Stimulated activated CD4-positive, alpha-beta T cell treated with anti-CD3 and anti-CD28 coated beads, Interleukin-15, amount 100 ng/mL, for 24 hours (primary cell): ENCODE data around the gene ACTL8.
A peak's percentile ranks its signal among the peaks of the same experiment; 100 is the strongest.

ENCODE experiments used
- DNase-seq: peaks from one replicate; pipeline ENCODE4 v3.0.0-alpha.2; 2020

The ACTL8 gene, protein sequence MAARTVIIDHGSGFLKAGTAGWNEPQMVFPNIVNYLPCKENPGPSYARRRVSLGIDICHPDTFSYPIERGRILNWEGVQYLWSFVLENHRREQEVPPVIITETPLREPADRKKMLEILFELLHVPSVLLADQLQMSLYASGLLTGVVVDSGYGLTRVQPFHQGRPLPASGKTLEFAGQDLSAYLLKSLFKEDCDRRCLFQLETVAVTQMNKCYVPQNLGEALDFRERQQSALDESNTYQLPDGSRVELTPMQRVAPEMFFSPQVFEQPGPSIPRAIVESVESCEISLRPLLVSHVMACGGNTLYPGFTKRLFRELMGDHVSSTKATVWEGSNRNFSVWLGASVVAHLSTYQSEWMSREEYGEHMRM

GRCh38 chr1:17755120-17755519 lies at the start of gene ACTL8:
ACTL8 (plus strand) TSS chr1:17755333; CDS start chr1:17823009, 67,676 bp downstream.
- peak; percentile 30 for DNase-seq

DNA sequence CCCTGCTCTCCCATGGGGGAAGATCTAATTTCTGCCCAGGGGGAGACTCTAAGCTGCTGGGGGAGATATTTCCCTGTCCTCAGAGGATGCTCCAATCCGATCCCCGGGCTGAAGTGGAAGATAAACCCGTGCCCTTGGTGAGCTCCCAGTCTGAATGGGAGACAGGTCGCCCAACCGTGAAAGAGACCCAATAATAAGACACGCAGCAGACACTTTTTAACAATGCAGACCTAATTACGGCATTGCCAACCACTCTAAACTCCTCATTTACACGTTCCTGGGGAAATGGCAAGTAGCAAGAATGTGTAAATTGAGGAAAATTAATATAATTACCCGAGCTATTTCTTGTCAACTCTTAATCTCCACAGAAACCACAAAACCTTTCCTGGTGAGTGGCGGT lies 48.7 kb upstream of the ACTL8 start:
- no peak for DNase-seq

GRCh38 chr1:17709981-17710380 lies 45.2 kb upstream of the ACTL8 start:
- DNase-seq: no peak

- no peak for DNase-seq
These were observed 44.1 kb upstream of the ACTL8 start for GRCh38 chr1:17710889-17711576.

DNA sequence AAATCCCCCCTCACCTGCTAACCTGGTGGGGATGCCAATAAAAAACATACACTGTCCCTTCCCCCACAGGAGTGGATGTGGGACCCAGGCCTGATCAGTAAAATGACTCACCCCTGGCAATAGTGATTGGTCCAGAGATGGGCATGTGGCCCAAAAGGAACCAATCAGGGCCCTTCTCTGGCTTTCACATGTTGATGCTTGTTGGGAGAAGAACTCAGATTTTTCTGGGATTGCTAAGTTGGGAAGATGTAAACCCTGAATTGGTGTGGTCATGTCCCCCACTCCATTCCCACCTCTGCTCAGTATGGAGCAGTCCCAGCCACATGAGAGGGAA lies 43.6 kb upstream of the ACTL8 start:
- no peak for DNase-seq

- DNase-seq: no peak
These were observed 43.2 kb upstream of the ACTL8 start for GRCh38 chr1:17711941-17712340.

- DNase-seq: no peak
These were observed 41.1 kb upstream of the ACTL8 start for GRCh38 chr1:17713993-17714392.

GRCh38 chr1:17717594-17718535 lies 37.3 kb upstream of the ACTL8 start:
- no peak for DNase-seq

DNA sequence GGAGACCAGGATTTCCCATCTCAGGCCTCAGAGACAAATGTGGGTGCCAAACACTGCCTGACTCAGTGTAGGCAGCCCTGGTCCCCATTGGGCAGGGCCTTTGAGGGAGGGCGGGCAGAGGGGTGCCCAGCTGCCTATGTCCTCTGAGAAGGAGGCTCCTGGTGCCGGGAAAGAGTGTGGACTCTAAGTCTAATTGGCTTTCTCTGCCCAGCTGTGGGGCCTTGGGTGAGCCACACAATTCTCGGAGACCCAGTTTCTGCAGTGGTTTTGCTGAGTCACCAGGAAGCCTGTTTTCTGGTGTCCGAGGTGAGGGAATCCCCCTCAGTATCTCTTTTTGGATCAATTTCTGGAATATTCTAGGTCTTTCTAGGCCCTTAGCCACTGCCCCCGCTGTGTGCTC lies 35.3 kb upstream of the ACTL8 start:
- no peak for DNase-seq

GRCh38 chr1:17721444-17721843 lies 33.7 kb upstream of the ACTL8 start:
- no peak for DNase-seq

DNA sequence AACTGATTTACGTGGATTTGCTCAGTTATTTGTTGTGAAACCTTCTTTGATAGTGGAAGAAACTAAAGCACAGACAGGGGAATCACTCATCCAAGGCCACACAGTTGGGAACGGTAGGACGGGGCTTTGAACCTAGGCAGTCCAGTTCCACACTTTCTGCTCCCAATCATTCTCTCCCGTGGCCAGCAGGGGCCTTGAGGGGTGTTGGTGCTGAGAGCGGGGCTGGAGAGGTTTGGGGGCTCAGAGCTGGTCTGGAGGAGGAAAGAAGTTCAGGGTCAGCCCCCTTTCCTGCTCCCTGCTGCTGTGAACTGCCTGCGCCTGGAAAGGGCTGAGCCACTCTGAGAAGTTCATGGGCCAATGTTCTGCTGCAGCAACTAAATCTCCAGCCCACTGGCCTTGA lies 31.4 kb upstream of the ACTL8 start:
- no peak for DNase-seq

- DNase-seq: no peak
These were observed 31.0 kb upstream of the ACTL8 start for GRCh38 chr1:17724150-17724549.

DNA sequence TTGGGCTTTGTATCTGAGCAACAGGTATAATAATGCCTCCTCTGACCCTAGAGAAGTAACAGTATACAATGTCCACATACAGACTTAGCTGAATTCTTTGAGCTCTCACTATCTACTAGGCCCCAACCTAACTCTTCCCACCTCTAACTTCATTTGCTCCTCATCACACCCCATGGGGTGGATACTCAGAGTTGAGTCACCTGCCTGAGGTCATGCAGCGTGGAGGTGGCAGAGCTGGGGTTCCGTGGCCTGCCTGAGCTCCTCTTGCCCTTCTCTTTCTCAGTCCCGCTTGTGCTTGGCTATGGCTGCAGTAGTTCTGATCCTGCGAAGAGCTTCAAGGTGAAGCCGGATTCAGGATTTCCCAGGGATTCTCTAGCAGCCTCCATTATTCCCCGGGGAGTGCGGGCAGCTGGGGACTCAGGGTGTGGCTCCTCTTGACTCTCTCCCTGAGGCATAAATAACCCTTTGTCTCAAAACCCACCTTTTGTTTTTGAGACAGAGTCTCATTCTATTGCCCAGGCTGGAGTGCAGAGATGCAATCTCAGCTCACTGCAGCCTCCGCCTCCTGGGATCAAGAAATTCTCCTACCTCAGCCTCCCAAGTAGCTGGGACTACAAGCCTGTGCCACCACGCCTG lies 29.9 kb upstream of the ACTL8 start:
- no peak for DNase-seq

- DNase-seq: no peak
These were observed 29.1 kb upstream of the ACTL8 start for GRCh38 chr1:17725811-17726582.

GRCh38 chr1:17728123-17728712 lies 26.9 kb upstream of the ACTL8 start:
- no peak for DNase-seq

GRCh38 chr1:17729248-17729647 lies 25.9 kb upstream of the ACTL8 start:
- DNase-seq: no peak

DNA sequence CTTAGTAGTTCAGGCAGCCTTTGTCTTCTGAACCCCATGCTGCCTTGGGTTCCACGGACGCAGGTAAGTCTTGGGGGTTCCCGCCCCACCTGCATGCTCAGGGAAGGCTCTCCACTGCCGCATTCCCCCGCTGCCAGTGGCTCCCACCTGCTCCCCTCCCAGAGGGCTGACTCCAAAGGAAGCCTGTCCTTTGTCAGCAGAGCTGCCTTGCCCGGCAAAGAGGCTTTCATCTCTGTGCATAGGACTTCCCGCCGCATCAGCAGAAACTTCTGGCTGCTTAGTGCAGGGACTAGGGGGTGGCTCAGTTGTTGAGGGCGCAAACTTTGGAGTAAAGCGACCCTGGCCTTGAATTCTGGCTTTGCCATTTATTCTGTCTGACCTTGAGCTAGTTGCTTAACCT lies 25.2 kb upstream of the ACTL8 start:
- DNase-seq: no peak

- no peak for DNase-seq
These were observed 23.7 kb upstream of the ACTL8 start for GRCh38 chr1:17731460-17731859.

GRCh38 chr1:17732475-17732874 lies 22.7 kb upstream of the ACTL8 start:
- DNase-seq: no peak

- no peak for DNase-seq
These were observed 21.5 kb upstream of the ACTL8 start for GRCh38 chr1:17733661-17734060.

DNA sequence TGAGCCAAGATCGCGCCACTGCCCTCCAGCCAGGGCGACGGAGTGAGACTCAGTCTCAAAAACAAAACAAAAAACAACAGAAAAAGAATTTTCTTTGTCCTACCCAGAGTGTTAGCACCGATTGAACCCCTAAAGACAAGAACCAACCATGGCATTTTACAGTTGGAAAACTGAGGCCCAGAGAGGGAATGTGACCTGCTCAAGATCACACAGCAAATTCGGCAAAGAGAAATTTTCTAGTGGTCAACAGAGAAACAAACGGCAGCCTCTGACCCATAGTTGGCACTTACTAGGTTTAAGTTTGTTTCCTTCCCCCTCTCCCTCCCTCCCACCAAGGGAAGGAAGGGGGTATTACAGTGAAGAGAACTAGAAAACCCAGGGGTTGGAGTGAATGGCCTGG lies 20.5 kb upstream of the ACTL8 start:
- no peak for DNase-seq

DNA sequence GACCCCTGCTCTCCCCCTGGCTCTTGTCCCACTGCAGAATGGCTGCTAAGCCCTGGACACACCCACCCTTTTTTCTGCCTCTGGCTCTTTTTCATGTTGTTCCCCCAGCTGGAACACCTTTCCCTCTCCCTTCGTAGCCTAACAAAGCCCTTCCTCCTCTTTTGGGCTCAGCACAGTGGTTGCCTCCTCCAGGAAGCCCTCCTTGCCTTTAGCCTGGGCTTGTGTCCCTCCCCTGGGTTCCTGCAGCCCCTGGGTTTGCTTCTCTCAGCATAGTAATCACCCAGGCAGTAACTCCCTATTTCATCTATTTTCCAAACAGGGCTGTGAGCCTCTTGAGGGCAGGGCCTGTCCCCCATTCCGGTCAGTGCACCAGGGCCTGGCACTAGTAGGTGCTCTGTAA lies 19.8 kb upstream of the ACTL8 start:
- DNase-seq: no peak
